Calu3 (cell line): ENCODE data around the gene PSMB7. TPM values are rescaled to one million over a fixed set of nuclear protein-coding genes. Genes with fewer than 3 reads are reported as not detected.

Experiments used
- BruUV-seq: library from RNA; stranded (reverse); fragments of 400-500 nt; replicated peaks from 2 replicates; lab custom pipeline; 2021; lab: Mats Ljungman, UMichigan
- CTCF ChIA-PET: fragments of 300-600 bp; sonication (Branson Sonifier 250); formaldehyde crosslinking; loops from one replicate; lab custom pipeline; 2022; ENCODE audit warnings: antibody characterized with exemption; lab: Charles Lee
- DNase-seq: peaks from one replicate; pipeline ENCODE4 v3.0.0; 2022
- H3K27ac Mint-ChIP-seq: one replicate; pipeline ENCODE4 v1.8.0; 2022; ENCODE audit warnings: mixed read lengths; ENCODE audit not compliant: unreplicated experiment
- H3K27me3 Mint-ChIP-seq: one replicate; pipeline ENCODE4 v1.8.0; 2022; ENCODE audit warnings: mixed read lengths; ENCODE audit not compliant: unreplicated experiment
- H3K36me3 Mint-ChIP-seq: one replicate; pipeline ENCODE4 v1.8.0; 2022; ENCODE audit warnings: mild to moderate bottlenecking, moderate library complexity, mixed read lengths; ENCODE audit not compliant: insufficient read depth, unreplicated experiment
- H3K4me1 Mint-ChIP-seq: one replicate; pipeline ENCODE4 v1.8.0; 2022; ENCODE audit warnings: mild to moderate bottlenecking, low read depth, mixed read lengths; ENCODE audit not compliant: unreplicated experiment
- H3K4me3 Mint-ChIP-seq: one replicate; pipeline ENCODE4 v1.8.0; 2022; ENCODE audit warnings: mild to moderate bottlenecking, low read depth, moderate library complexity, mixed read lengths; ENCODE audit not compliant: unreplicated experiment
- H3K9me3 Mint-ChIP-seq: one replicate; pipeline ENCODE4 v1.8.0; 2022; ENCODE audit warnings: low read depth, mixed read lengths; ENCODE audit not compliant: unreplicated experiment
- intact Hi-C: fragments of 100-400 bp; cut with micrococcal nuclease; formaldehyde crosslinking; loops from one replicate; pipeline ENCODE4 v1.10.0; 2022; ENCODE audit not compliant: unreplicated experiment
- total RNA-seq: library from RNA; stranded (reverse); gene quantifications from 2 replicates; pipeline ENCODE4 v1.2.3, GENCODE V29; 2022
- TF ChIP-seq, protein P1 (sequence below): fragments of 200-600 bp; IDR thresholded peaks from one replicate; pipeline ENCODE4 v1.8.0; 2022; ENCODE audit warnings: antibody characterized with exemption; ENCODE audit not compliant: unreplicated experiment

Gene PSMB7
- total RNA-seq, 1 experiment from 2014 or later = 137 TPM

DNA sequence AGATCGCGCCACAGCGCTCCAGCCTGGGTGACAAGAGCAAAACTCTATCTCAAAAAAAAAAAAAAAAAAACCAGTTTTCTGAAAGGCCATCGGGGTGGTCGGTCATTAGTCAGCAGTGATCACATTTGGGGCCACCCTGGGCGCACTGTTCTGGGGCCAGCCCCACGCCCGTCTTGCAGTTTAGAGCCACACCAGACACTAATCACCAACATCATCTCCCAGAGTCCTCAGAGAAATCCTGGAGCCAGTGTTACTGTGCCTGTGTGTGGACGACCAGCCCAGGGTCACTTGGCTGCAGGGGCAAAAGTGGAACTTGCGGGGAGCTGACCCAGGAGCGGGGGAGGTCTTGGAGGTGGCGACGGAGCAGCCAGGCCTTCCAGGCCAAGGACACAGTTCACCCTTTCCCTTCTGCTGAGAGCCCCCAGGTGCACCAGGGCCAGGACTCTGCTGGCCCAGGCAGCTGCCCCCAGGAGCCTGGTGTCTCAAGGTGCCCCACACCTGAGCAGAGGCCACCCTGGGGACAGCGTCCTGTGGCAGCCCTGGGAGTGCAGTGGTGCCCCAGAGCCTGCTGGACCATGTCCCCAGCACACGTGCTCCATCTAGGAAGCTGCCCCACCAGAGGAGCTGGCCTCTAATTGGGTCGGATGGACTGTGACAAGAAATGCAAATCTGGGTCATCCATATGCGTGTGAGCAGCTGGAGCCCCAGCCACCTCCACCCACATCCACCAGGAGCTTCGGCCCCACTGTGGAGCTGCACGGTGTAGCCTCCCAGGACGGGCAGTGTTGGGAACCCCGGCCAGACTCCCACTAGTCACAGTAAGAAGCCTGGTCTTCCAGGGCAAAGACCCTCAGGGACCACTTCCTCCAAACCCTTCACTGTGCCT is 106.4 kb downstream of the PSMB7 start:
- Mint-ChIP-seq H3K27me3 (no peaks in the 10 kb centered on the region), H3K27ac (no peak overlapping the region), H3K4me1 (peaks cover 23% of the 10 kb centered on the region), H3K9me3 (no peaks in the 10 kb centered on the region), H3K4me3 (no peak overlapping the region), H3K36me3 (peaks cover 20% of the 10 kb centered on the region)
- TF ChIP-seq, protein P1, sequence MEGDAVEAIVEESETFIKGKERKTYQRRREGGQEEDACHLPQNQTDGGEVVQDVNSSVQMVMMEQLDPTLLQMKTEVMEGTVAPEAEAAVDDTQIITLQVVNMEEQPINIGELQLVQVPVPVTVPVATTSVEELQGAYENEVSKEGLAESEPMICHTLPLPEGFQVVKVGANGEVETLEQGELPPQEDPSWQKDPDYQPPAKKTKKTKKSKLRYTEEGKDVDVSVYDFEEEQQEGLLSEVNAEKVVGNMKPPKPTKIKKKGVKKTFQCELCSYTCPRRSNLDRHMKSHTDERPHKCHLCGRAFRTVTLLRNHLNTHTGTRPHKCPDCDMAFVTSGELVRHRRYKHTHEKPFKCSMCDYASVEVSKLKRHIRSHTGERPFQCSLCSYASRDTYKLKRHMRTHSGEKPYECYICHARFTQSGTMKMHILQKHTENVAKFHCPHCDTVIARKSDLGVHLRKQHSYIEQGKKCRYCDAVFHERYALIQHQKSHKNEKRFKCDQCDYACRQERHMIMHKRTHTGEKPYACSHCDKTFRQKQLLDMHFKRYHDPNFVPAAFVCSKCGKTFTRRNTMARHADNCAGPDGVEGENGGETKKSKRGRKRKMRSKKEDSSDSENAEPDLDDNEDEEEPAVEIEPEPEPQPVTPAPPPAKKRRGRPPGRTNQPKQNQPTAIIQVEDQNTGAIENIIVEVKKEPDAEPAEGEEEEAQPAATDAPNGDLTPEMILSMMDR = no peak
- no TSS peak for BruUV-seq
- CTCF ChIA-PET = interaction anchor here (0.7 kb wide), 1 partner anchor 22 kb away, joined by 3 read pairs; no protein-coding TSS in a partner anchor
- DNase-seq = no peak
- intact Hi-C loops = no loop called here

DNA sequence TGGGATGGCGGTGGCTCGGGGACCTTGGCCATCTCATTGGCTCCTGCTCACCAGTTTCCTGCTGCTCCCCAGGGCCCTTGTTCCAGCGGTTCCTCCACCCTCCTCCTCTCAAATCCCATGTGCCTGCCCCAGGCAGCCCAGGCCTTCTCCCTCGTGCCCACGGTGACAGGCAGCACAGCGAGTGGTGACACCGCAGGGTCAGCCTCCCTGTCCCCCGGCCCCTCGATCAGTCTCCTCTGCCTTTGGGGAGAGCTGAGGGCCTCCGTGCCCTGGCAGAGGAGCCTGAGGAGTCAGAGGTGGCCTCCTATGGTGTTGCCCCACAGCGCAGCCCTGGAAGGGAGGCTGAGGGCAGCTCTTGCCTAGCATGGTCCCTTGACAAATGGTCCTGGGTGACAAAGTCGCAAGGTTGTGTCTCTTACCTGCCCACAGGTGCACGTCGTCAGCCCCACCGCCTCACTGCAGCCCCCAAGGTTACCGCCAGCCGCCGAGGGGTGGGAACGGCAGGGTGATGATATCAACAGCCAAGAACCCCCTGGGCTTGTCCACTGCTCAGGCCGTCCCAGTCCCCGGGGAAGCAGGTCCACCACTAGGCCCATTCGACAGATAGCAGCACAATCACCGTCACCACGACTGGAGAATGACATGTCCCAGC is 107.7 kb downstream of the PSMB7 start:
- no TSS peak for BruUV-seq
- CTCF ChIA-PET = no interaction called here
- peaks cover 23% of the 10 kb centered on the region for H3K4me1 Mint-ChIP-seq
- DNase-seq = no peak
- no peak overlapping the region for H3K27ac Mint-ChIP-seq
- intact Hi-C loops = no loop called here
- no peak overlapping the region for H3K4me3 Mint-ChIP-seq
- TF ChIP-seq, protein P1 = no peak
- no peaks in the 10 kb centered on the region for H3K9me3 Mint-ChIP-seq
- peaks cover 14% of the 10 kb centered on the region for H3K36me3 Mint-ChIP-seq
- H3K27me3 Mint-ChIP-seq = no peaks in the 10 kb centered on the region

DNA sequence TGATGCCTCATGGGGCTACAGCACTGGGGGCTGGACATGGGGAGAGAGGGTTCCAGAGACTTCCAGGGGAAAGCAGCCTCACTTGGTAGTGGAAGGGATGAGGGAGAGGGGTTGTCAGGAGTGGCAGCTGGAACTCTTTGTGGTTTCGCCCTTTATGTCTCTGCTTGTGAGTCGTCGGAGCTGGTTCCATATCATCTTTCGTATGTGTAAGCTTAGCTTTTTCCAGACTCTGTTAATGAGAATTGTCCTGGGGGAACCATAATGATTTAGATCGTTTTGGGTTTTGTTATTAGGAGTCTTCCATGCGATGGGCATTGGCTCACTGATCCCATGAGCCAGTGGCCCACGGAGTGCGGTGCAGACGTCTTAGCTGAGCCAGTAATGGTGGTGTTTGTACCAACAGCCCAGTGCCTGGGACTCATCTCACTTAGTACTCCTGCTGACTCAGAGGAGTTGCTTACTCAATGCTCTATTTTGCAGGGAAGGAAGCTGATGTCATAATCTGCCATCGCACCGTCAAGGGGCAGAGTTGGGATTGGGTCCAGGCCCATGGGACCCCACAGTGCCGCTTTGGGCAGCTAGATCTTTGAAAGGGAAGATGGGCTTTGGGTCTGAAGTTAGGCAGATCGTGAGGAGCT is 109.0 kb downstream of the PSMB7 start:
- Mint-ChIP-seq H3K4me1 (peaks cover 23% of the 10 kb centered on the region), H3K9me3 (no peaks in the 10 kb centered on the region), H3K27ac (peak overlapping the region; percentile 1), H3K36me3 (peaks cover 14% of the 10 kb centered on the region), H3K27me3 (no peaks in the 10 kb centered on the region), H3K4me3 (no peak overlapping the region)
- no TSS peak for BruUV-seq
- intact Hi-C loops = no loop called here
- no peak for DNase-seq
- CTCF ChIA-PET = no interaction called here
- TF ChIP-seq, protein P1 = no peak

DNA sequence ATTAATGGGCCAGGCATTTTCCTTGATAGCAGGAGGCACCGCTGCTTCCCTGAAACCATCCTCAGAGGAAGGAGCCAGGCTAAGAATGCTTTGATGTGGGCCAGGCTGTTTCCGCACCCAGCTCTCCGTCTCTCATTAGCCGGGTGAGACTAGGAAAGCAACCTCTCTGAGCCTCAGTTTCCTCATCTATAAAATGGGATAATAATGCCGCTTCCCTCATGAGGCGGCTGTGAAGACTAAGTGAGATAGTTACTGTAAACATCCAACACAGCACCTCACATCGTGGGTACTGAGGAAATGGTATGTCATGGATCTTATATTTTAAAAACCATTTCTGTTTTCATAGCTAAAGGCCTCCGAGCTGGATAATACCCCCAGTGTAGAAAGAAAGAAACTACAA is 111.0 kb downstream of the PSMB7 start:
- H3K4me1 Mint-ChIP-seq = peaks cover 28% of the 10 kb centered on the region
- no peak overlapping the region for H3K27ac Mint-ChIP-seq
- BruUV-seq = TSS peak; percentile 23
- no peak for DNase-seq
- CTCF ChIA-PET = no interaction called here
- no peaks in the 10 kb centered on the region for H3K27me3 Mint-ChIP-seq
- no peak overlapping the region for H3K4me3 Mint-ChIP-seq
- peaks cover 19% of the 10 kb centered on the region for H3K36me3 Mint-ChIP-seq
- TF ChIP-seq, protein P1 = no peak
- intact Hi-C loops = no loop called here
- H3K9me3 Mint-ChIP-seq = no peaks in the 10 kb centered on the region
